Bronchial epithelial cell (primary cell): Measurements from ENCODE around the gene PIP5K1B. TPM values are rescaled to one million over a fixed set of nuclear protein-coding genes. Genes with fewer than 3 reads are reported as not detected.

Experiments
- DNase-seq: peaks from one replicate; pipeline ENCODE4 v3.0.0-alpha.2; 2010; ENCODE audit warnings: low read depth
- FAIRE-seq: peaks from 2 replicates; lab custom pipeline; 2011; peaks lifted over from hg19 to GRCh38; lab: Jason Lieb, UNC
- H3K27me3 ChIP-seq: 2 replicates; pipeline ENCODE4 v1.5.1; 2011; ENCODE audit warnings: low read length; ENCODE audit not compliant: control insufficient read depth, insufficient read depth
- H3K36me3 ChIP-seq: 2 replicates; pipeline ENCODE4 v1.5.1; 2011; ENCODE audit warnings: low read length; ENCODE audit not compliant: control insufficient read depth, insufficient read depth
- H3K4me3 ChIP-seq: 2 replicates; pipeline ENCODE4 v1.5.1; 2011; ENCODE audit warnings: mild to moderate bottlenecking, low read depth, low read length, control low read depth
- total RNA-seq: library from RNA; depleted of rRNA; stranded (reverse); fragments of >200 nt; gene quantifications from 2 replicates; pipeline ENCODE4 v1.2.1, GENCODE V29; 2014
- TF ChIP-seq, protein P1 (sequence below): IDR thresholded peaks from 2 replicates; pipeline ENCODE4 v1.5.1; 2011; ENCODE audit warnings: mild to moderate bottlenecking, moderate library complexity, low read length, control low read depth, inconsistent platforms; ENCODE audit not compliant: insufficient read depth, severe bottlenecking

The PIP5K1B gene
- total RNA-seq, 1 donor from 2014 or later = 2.9 TPM

- FAIRE-seq = no peak
- no peaks in the 10 kb centered on the region for H3K27me3 ChIP-seq
- H3K4me3 ChIP-seq = no peak overlapping the region
- TF ChIP-seq, protein P1, sequence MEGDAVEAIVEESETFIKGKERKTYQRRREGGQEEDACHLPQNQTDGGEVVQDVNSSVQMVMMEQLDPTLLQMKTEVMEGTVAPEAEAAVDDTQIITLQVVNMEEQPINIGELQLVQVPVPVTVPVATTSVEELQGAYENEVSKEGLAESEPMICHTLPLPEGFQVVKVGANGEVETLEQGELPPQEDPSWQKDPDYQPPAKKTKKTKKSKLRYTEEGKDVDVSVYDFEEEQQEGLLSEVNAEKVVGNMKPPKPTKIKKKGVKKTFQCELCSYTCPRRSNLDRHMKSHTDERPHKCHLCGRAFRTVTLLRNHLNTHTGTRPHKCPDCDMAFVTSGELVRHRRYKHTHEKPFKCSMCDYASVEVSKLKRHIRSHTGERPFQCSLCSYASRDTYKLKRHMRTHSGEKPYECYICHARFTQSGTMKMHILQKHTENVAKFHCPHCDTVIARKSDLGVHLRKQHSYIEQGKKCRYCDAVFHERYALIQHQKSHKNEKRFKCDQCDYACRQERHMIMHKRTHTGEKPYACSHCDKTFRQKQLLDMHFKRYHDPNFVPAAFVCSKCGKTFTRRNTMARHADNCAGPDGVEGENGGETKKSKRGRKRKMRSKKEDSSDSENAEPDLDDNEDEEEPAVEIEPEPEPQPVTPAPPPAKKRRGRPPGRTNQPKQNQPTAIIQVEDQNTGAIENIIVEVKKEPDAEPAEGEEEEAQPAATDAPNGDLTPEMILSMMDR = no peak
- no peaks in the 10 kb centered on the region for H3K36me3 ChIP-seq
- no peak for DNase-seq
These were observed 331.8 kb downstream of the PIP5K1B start for GRCh38 chr9:69036799-69037198.

DNA sequence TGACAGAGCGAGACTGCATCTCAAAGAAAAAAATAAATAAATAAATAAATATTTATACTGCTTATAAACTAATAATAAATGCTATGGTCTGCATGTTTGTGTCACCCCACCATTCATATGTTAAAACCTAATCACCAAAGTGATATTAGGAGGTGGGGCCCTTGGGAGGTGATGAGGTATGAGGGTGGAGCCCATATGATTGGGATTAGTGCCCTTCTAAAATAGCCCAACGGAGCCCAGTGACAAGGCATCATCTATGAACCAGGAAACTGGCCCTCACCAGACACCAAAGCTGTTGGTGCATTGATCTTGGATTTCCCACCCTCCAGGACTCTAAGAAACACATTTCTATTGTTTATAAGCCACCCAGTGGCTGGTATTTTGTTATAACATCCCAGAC is 335.6 kb downstream of the PIP5K1B start:
- Histone ChIP-seq H3K36me3 (no peaks in the 10 kb centered on the region), H3K27me3 (no peaks in the 10 kb centered on the region), H3K4me3 (no peak overlapping the region)
- DNase-seq = no peak
- FAIRE-seq = no peak
- TF ChIP-seq, protein P1 = no peak

GRCh38 chr9:69044240-69045219 is 339.5 kb downstream of the PIP5K1B start:
- no peaks in the 10 kb centered on the region for H3K27me3 ChIP-seq
- TF ChIP-seq, protein P1 = no peak
- H3K36me3 ChIP-seq = peaks cover 6% of the 10 kb centered on the region
- no peak overlapping the region for H3K4me3 ChIP-seq
- DNase-seq (no peak), FAIRE-seq (peak; percentile 7)

DNA sequence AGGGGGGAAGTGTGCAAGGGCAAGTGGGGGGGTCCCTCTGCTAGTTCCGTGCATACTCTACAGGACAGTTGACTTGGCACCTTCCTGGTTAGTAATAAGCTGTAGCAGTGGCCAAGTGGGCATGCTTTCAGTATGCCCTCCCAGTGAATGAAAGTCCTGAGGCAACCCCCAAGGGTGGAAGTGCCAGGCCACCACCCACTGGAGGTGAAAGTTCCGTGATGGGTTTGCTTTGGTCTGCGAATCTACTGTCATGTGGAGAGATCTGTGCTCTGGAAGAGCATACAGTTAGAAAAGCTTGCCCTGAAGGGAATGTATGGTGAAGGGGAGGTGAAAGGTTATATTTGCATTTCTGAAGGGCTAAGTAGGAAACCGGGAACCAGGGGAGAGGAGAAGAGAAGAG is 340.8 kb downstream of the PIP5K1B start:
- Histone ChIP-seq H3K4me3 (no peak overlapping the region), H3K36me3 (peaks cover 6% of the 10 kb centered on the region), H3K27me3 (no peaks in the 10 kb centered on the region)
- FAIRE-seq = no peak
- TF ChIP-seq, protein P1 = no peak
- DNase-seq = no peak

GRCh38 chr9:69046723-69047122 is 341.7 kb downstream of the PIP5K1B start:
- no peak overlapping the region for H3K4me3 ChIP-seq
- H3K27me3 ChIP-seq = no peaks in the 10 kb centered on the region
- TF ChIP-seq, protein P1 = no peak
- no peak for DNase-seq
- no peak for FAIRE-seq
- H3K36me3 ChIP-seq = peaks cover 6% of the 10 kb centered on the region
